Stimulated activated CD4-positive, alpha-beta T cell treated with anti-CD3 and anti-CD28 coated beads, Interleukin-4, amount 100 ng/mL, for 1 hour (primary cell): ENCODE results near the gene SMARCE1.

Source experiments
- DNase-seq: peaks from one replicate; pipeline ENCODE4 v3.0.0-alpha.2; 2020

Gene SMARCE1

DNA sequence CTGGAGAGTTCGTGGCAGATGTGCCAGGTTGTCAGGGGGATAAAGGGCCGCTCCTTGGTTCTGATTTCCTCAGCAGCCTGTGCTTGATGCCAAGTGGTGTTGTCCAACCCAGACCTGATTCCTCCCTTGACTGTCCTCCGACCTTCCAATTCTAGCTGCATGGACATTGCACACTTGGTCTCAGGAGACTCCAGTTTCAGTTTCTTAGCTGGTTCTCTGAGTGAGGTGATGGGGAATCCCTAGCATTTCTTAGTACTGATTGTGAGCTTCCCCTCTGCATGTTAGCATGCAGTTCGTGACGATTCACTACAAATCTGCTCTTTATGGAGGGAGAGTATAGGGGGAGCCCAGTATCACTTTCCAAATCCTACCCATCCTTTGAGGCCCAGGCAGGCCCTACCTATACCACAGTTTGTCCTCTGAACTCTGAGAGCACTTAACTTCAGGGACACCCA is 70.0 kb downstream of the SMARCE1 start:
- DNase-seq: no peak

GRCh38 chr17:40576113-40576740 is 71.4 kb downstream of the SMARCE1 start:
- no peak for DNase-seq
